ENCODE results near the gene NOTCH4.
A peak's percentile ranks its signal among the peaks of the same experiment; 100 is the strongest.

The NOTCH4 gene

DNA sequence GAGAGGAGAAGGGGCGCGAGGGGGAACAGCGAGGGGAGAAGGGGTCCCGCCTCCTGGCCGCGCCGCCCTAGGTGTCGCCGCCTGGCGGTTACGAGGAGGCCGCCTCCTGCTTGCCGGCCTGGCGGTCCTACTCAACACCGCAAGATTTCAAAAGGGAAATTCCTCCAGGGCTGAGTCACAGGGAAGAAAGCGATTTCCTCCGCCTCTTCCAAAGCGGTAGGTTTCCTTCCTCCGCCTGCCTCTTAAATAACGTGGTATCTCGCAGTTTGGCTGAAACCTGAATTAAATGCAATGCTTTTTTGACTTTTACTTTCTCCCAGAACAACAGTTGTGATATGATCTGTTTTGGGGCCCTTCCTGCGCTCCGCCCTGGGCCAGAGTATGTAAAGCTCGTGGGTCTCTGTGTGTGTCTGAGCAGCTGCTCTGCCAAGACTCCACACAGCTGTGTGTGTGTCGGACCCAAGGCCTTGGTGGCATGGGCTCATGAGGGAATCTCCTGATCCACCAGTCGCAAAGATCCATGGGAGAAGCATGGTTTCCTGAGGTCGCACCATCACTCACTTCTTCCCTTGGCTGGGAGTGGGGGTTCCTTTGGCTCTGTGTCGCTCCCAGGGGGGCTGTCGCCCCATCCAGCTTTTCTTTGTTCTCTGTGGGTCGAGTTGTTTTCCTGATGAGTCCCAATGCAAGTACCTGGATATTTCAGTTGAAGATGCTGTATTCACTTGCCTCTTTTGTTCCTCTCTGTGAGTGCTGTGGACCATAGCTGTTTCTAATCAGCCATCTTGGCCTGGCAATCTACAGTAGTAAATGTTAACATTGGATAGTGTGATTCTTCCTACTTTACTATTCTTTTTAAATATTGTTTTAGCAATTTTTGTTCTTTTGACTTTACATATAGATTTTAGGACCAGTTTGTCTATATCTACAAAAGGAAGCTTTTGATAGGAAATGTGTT, 31.6 kb upstream of the NOTCH4 start:
- H3K4me1 ChIP-seq (ENCODE audit: control insufficient read depth, insufficient read depth, low read length), result no peaks in the 10 kb centered on the region
- H3K9me3 ChIP-seq (ENCODE audit: control insufficient read depth, insufficient read depth, low read depth, low read length), result no peaks in the 10 kb centered on the region
- ChIA-PET POLR2A (interaction anchor here (0.9 kb wide), 1 partner anchor 90 kb away, joined by 3 read pairs; no protein-coding TSS in a partner anchor), CTCF (interaction anchor here (0.6 to 5.4 kb wide), 31 partner anchors 10 to 1606 kb away, joined by 3 to 60 read pairs (median 3); partner anchors contain the start of genes C6orf47 and TAP2)
- H3K4me3 ChIP-seq (ENCODE audit: low read depth, low read length), result peak overlapping the region; percentile 25
- TF ChIP-seq, protein P1, sequence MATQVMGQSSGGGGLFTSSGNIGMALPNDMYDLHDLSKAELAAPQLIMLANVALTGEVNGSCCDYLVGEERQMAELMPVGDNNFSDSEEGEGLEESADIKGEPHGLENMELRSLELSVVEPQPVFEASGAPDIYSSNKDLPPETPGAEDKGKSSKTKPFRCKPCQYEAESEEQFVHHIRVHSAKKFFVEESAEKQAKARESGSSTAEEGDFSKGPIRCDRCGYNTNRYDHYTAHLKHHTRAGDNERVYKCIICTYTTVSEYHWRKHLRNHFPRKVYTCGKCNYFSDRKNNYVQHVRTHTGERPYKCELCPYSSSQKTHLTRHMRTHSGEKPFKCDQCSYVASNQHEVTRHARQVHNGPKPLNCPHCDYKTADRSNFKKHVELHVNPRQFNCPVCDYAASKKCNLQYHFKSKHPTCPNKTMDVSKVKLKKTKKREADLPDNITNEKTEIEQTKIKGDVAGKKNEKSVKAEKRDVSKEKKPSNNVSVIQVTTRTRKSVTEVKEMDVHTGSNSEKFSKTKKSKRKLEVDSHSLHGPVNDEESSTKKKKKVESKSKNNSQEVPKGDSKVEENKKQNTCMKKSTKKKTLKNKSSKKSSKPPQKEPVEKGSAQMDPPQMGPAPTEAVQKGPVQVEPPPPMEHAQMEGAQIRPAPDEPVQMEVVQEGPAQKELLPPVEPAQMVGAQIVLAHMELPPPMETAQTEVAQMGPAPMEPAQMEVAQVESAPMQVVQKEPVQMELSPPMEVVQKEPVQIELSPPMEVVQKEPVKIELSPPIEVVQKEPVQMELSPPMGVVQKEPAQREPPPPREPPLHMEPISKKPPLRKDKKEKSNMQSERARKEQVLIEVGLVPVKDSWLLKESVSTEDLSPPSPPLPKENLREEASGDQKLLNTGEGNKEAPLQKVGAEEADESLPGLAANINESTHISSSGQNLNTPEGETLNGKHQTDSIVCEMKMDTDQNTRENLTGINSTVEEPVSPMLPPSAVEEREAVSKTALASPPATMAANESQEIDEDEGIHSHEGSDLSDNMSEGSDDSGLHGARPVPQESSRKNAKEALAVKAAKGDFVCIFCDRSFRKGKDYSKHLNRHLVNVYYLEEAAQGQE (tag by site-specific recombination; IDR thresholded peaks at IDR 0.05), result no peak
- TF ChIP-seq ZNF121 (tag by site-specific recombination; IDR thresholded peaks at IDR 0.05), result no peak
- no peak for TF ChIP-seq ZNF169 (tag by site-specific recombination; IDR thresholded peaks at IDR 0.05)
- TF ChIP-seq ZNF132 (tag by site-specific recombination; IDR thresholded peaks at IDR 0.05; ENCODE audit: borderline replicate concordance), result no peak
- TF ChIP-seq, protein P2, sequence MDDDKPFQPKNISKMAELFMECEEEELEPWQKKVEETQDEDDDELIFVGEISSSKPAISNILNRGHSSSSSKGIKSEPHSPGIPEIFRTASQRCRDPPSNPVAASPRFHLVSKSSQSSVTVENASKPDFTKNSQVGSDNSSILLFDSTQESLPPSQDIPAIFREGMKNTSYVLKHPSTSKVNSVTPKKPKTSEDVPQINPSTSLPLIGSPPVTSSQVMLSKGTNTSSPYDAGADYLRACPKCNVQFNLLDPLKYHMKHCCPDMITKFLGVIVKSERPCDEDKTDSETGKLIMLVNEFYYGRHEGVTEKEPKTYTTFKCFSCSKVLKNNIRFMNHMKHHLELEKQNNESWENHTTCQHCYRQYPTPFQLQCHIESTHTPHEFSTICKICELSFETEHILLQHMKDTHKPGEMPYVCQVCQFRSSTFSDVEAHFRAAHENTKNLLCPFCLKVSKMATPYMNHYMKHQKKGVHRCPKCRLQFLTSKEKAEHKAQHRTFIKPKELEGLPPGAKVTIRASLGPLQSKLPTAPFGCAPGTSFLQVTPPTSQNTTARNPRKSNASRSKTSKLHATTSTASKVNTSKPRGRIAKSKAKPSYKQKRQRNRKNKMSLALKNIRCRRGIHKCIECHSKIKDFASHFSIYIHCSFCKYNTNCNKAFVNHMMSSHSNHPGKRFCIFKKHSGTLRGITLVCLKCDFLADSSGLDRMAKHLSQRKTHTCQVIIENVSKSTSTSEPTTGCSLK (tag by site-specific recombination; IDR thresholded peaks at IDR 0.05), result no peak
- TF ChIP-seq, protein P3, sequence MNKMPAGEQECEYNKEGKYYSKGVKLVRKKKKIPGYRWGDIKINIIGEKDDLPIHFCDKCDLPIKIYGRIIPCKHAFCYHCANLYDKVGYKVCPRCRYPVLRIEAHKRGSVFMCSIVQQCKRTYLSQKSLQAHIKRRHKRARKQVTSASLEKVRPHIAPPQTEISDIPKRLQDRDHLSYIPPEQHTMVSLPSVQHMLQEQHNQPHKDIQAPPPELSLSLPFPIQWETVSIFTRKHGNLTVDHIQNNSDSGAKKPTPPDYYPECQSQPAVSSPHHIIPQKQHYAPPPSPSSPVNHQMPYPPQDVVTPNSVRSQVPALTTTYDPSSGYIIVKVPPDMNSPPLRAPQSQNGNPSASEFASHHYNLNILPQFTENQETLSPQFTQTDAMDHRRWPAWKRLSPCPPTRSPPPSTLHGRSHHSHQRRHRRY (tag by site-specific recombination; IDR thresholded peaks at IDR 0.05), result no peak
- TF ChIP-seq, protein P4, sequence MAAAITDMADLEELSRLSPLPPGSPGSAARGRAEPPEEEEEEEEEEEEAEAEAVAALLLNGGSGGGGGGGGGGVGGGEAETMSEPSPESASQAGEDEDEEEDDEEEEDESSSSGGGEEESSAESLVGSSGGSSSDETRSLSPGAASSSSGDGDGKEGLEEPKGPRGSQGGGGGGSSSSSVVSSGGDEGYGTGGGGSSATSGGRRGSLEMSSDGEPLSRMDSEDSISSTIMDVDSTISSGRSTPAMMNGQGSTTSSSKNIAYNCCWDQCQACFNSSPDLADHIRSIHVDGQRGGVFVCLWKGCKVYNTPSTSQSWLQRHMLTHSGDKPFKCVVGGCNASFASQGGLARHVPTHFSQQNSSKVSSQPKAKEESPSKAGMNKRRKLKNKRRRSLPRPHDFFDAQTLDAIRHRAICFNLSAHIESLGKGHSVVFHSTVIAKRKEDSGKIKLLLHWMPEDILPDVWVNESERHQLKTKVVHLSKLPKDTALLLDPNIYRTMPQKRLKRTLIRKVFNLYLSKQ (tag by site-specific recombination; IDR thresholded peaks at IDR 0.05; ENCODE audit: borderline replicate concordance), result no peak
- TF ChIP-seq MZF1 (tag by site-specific recombination; IDR thresholded peaks at IDR 0.05; ENCODE audit: borderline replicate concordance), result no peak
- no peak for TF ChIP-seq ZNF571 (tag by site-specific recombination; IDR thresholded peaks at IDR 0.05)
- no peak for TF ChIP-seq ZBTB1 (tag by site-specific recombination; IDR thresholded peaks at IDR 0.05)
- TF ChIP-seq ZNF549 (tag by site-specific recombination; IDR thresholded peaks at IDR 0.05), result no peak
- TF ChIP-seq FEZF1 (tag by site-specific recombination; IDR thresholded peaks at IDR 0.05), result no peak
- no peaks in the 10 kb centered on the region for H3K36me3 ChIP-seq (ENCODE audit: control insufficient read depth in 2 of 2, insufficient read depth in 1 of 2, low read length in 2 of 2)
- H3K27ac ChIP-seq (ENCODE audit: extremely low read depth, low read depth, low read length), result 0 out of 2 replicates have a peak overlapping the region, but pooled peaks have one; percentile 30

DNA sequence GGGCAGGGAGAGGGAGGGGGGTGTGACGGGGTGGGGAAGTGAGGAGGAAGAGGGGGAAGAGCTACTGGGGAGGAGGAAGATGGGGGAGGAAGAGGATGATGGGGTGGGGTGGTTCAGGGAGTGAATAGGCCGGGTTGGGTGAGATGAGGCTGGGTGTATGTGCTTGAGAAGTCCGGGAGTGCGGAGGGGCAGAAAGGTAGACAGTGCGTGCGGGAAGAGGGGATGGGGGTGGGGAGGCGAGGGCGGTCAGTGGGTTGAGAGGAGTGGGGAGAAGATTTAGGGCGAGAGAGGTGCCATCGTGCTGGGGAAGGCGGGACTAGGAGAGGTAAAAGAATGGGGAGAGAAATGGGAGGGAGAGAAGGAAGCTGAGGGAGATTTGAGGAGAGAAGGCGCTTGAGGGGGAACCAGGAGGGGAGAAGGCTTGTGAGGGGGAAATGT, 30.9 kb upstream of the NOTCH4 start:
- CTCF ChIA-PET, result interaction anchor here (0.6 to 5.4 kb wide), 30 partner anchors 9 to 1606 kb away, joined by 3 to 60 read pairs (median 3); partner anchors contain the start of gene TAP2
- TF ChIP-seq ZNF529 (tag by site-specific recombination; IDR thresholded peaks at IDR 0.05; ENCODE audit: insufficient replicate concordance) (no peak), EGR2 (tag by site-specific recombination; IDR thresholded peaks at IDR 0.05; ENCODE audit: low read depth) (peak; percentile 29; the same call in 1 of the 2 replicates)
- POLR2A ChIA-PET, result interaction anchor here (0.9 kb wide), 1 partner anchor 90 kb away, joined by 3 read pairs; no protein-coding TSS in a partner anchor

More for the DNA sequence above, 30.9 kb upstream of the NOTCH4 start:
- peak overlapping the region; percentile 25 for H3K4me3 ChIP-seq (ENCODE audit: low read depth, low read length)
- no peaks in the 10 kb centered on the region for H3K36me3 ChIP-seq (ENCODE audit: control insufficient read depth in 2 of 2, insufficient read depth in 1 of 2, low read length in 2 of 2)
- H3K27ac ChIP-seq (ENCODE audit: extremely low read depth, low read depth, low read length), result no peak overlapping the region
- no peaks in the 10 kb centered on the region for H3K9me3 ChIP-seq (ENCODE audit: control insufficient read depth, insufficient read depth, low read depth, low read length)
- H3K4me1 ChIP-seq (ENCODE audit: control insufficient read depth, insufficient read depth, low read length), result no peaks in the 10 kb centered on the region

Measured in HEK293 (cell line).